ENCODE data around the gene NACC2. TPM values are rescaled to one million over a fixed set of nuclear protein-coding genes. Genes with fewer than 3 reads are reported as not detected.

The NACC2 gene
- total and polyA plus RNA-seq, 2 donors (not counting 1 experiment from before 2014, with no cell fraction given) = 12.3 to 18.2 TPM

- H3K27ac ChIP-seq (ENCODE audit: insufficient read depth, low read length) = no peak overlapping the region
- H4K20me1 ChIP-seq (ENCODE audit: control insufficient read depth, extremely low read depth, insufficient read depth, low read length) = no peaks in the 10 kb centered on the region
- H2AFZ ChIP-seq (ENCODE audit: low read length) = no peak overlapping the region
- H3K9me3 ChIP-seq (ENCODE audit: control insufficient read depth, insufficient read depth, low read depth, low read length) = no peaks in the 10 kb centered on the region
- no peaks in the 10 kb centered on the region for H3K27me3 ChIP-seq (ENCODE audit: control insufficient read depth, insufficient read depth, low read length)
- TF ChIP-seq EZH2 (IDR thresholded peaks at IDR 0.05; ENCODE audit: low read length, missing control alignments) (no peak), CTCF (conservative IDR thresholded peaks at IDR 0.05 in 1 of 2, IDR thresholded peaks at IDR 0.05 in 1 of 2; ENCODE audit: low read depth in 1 of 2, low read length in 2 of 2) (no peak)
- peaks cover under 1% of the 10 kb centered on the region for H3K36me3 ChIP-seq (ENCODE audit: control insufficient read depth, insufficient read depth, low read length)
- H3K79me2 ChIP-seq (ENCODE audit: control insufficient read depth, insufficient read depth, low read length) = peaks cover 65% of the 10 kb centered on the region
- no peak overlapping the region for H3K4me2 ChIP-seq (ENCODE audit: extremely low read depth, insufficient read depth, low read length)
- no peaks in the 10 kb centered on the region for H3K4me1 ChIP-seq (ENCODE audit: control insufficient read depth, extremely low read depth, insufficient read depth, low read length)
- H3K4me3 ChIP-seq (replicated peaks in 1 of 4; ENCODE audit: control extremely low read depth in 1 of 4, insufficient read depth in 1 of 4, low read depth in 3 of 4, low read length in 4 of 4) = no peak overlapping the region
- no peak overlapping the region for H3K9ac ChIP-seq (ENCODE audit: insufficient read depth, low read length)
- no peak for DNase-seq (ENCODE audit: low read depth in 2 of 2)
Measured at GRCh38 chr9:136086951-136087740, 7.9 kb downstream of the NACC2 start.

- Histone ChIP-seq H3K79me2 (ENCODE audit: control insufficient read depth, insufficient read depth, low read length) (peaks cover 62% of the 10 kb centered on the region), H2AFZ (ENCODE audit: low read length) (no peak overlapping the region), H3K4me1 (ENCODE audit: control insufficient read depth, extremely low read depth, insufficient read depth, low read length) (no peaks in the 10 kb centered on the region), H4K20me1 (ENCODE audit: control insufficient read depth, extremely low read depth, insufficient read depth, low read length) (no peaks in the 10 kb centered on the region), H3K36me3 (ENCODE audit: control insufficient read depth, insufficient read depth, low read length) (no peaks in the 10 kb centered on the region), H3K4me2 (ENCODE audit: extremely low read depth, insufficient read depth, low read length) (no peak overlapping the region), H3K4me3 (replicated peaks in 1 of 4; ENCODE audit: control extremely low read depth in 1 of 4, insufficient read depth in 1 of 4, low read depth in 3 of 4, low read length in 4 of 4) (no peak overlapping the region), H3K9ac (ENCODE audit: insufficient read depth, low read length) (no peak overlapping the region), H3K27me3 (ENCODE audit: control insufficient read depth, insufficient read depth, low read length) (no peaks in the 10 kb centered on the region), H3K27ac (ENCODE audit: insufficient read depth, low read length) (no peak overlapping the region), H3K9me3 (ENCODE audit: control insufficient read depth, insufficient read depth, low read depth, low read length) (no peaks in the 10 kb centered on the region)
- DNase-seq (ENCODE audit: low read depth in 2 of 2) = no peak
- TF ChIP-seq CTCF (conservative IDR thresholded peaks at IDR 0.05 in 1 of 2, IDR thresholded peaks at IDR 0.05 in 1 of 2; ENCODE audit: low read depth in 1 of 2, low read length in 2 of 2) = no peak
- no peak for TF ChIP-seq EZH2 (IDR thresholded peaks at IDR 0.05; ENCODE audit: low read length, missing control alignments)
Measured at GRCh38 chr9:136086213-136086881, 8.7 kb downstream of the NACC2 start.

- peaks cover 61% of the 10 kb centered on the region for H3K79me2 ChIP-seq (ENCODE audit: control insufficient read depth, insufficient read depth, low read length)
Measured at GRCh38 chr9:136085815-136086212, 9.3 kb downstream of the NACC2 start.

More at GRCh38 chr9:136085815-136086212, 9.3 kb downstream of the NACC2 start:
- no peaks in the 10 kb centered on the region for H3K4me1 ChIP-seq (ENCODE audit: control insufficient read depth, extremely low read depth, insufficient read depth, low read length)
- H3K4me2 ChIP-seq (ENCODE audit: extremely low read depth, insufficient read depth, low read length) = no peak overlapping the region
- H4K20me1 ChIP-seq (ENCODE audit: control insufficient read depth, extremely low read depth, insufficient read depth, low read length) = no peaks in the 10 kb centered on the region
- H3K9me3 ChIP-seq (ENCODE audit: control insufficient read depth, insufficient read depth, low read depth, low read length) = no peaks in the 10 kb centered on the region
- H3K27me3 ChIP-seq (ENCODE audit: control insufficient read depth, insufficient read depth, low read length) = no peaks in the 10 kb centered on the region
- H3K36me3 ChIP-seq (ENCODE audit: control insufficient read depth, insufficient read depth, low read length) = no peaks in the 10 kb centered on the region
- H3K4me3 ChIP-seq (replicated peaks in 1 of 4; ENCODE audit: control extremely low read depth in 1 of 4, insufficient read depth in 1 of 4, low read depth in 3 of 4, low read length in 4 of 4) = no peak overlapping the region
- no peak for DNase-seq (ENCODE audit: low read depth in 2 of 2)
- H3K9ac ChIP-seq (ENCODE audit: insufficient read depth, low read length) = no peak overlapping the region
- H2AFZ ChIP-seq (ENCODE audit: low read length) = no peak overlapping the region
- TF ChIP-seq CTCF (conservative IDR thresholded peaks at IDR 0.05 in 1 of 2, IDR thresholded peaks at IDR 0.05 in 1 of 2; ENCODE audit: low read depth in 1 of 2, low read length in 2 of 2) (no peak), EZH2 (IDR thresholded peaks at IDR 0.05; ENCODE audit: low read length, missing control alignments) (no peak)
- H3K27ac ChIP-seq (ENCODE audit: insufficient read depth, low read length) = no peak overlapping the region

All from fibroblast of lung (primary cell).